D721Med (cell line): ENCODE measurements around the gene NUDC.

Experiments used
- DNase-seq: peaks from one replicate; pipeline ENCODE4 v3.0.0; 2011; ENCODE audit warnings: low spot score; ENCODE audit not compliant: insufficient read length
- FAIRE-seq: peaks from 2 replicates; lab custom pipeline; 2011; peaks lifted over from hg19 to GRCh38; lab: Jason Lieb, UNC
- TF ChIP-seq, protein P1 (sequence below): IDR thresholded peaks from 2 replicates; pipeline ENCODE4 v1.5.1; 2012; ENCODE audit warnings: mild to moderate bottlenecking, control low read depth; ENCODE audit not compliant: insufficient read depth; ENCODE audit errors: missing control alignments

The NUDC gene

DNA sequence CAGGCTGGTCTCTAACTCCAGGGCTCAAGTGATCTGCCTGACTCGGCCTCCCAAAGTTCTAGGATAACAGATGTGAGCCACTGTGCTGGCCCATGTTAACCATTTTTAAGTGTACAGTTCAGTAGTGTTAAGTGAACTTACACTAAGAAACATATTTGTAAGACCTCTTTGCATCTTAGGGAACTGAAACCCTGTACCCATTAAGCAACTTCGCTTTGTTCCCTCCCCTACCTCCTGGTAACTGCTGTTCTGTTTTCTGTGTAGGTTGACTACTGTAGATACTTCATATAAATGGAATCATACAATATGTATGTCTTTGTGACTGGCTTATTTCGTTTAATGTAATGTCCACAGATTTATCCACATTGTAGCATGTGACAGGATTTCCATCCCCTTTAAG lies 11.0 kb downstream of the NUDC start:
- TF ChIP-seq, protein P1, sequence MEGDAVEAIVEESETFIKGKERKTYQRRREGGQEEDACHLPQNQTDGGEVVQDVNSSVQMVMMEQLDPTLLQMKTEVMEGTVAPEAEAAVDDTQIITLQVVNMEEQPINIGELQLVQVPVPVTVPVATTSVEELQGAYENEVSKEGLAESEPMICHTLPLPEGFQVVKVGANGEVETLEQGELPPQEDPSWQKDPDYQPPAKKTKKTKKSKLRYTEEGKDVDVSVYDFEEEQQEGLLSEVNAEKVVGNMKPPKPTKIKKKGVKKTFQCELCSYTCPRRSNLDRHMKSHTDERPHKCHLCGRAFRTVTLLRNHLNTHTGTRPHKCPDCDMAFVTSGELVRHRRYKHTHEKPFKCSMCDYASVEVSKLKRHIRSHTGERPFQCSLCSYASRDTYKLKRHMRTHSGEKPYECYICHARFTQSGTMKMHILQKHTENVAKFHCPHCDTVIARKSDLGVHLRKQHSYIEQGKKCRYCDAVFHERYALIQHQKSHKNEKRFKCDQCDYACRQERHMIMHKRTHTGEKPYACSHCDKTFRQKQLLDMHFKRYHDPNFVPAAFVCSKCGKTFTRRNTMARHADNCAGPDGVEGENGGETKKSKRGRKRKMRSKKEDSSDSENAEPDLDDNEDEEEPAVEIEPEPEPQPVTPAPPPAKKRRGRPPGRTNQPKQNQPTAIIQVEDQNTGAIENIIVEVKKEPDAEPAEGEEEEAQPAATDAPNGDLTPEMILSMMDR, result no peak
- DNase-seq (no peak), FAIRE-seq (no peak)

DNA sequence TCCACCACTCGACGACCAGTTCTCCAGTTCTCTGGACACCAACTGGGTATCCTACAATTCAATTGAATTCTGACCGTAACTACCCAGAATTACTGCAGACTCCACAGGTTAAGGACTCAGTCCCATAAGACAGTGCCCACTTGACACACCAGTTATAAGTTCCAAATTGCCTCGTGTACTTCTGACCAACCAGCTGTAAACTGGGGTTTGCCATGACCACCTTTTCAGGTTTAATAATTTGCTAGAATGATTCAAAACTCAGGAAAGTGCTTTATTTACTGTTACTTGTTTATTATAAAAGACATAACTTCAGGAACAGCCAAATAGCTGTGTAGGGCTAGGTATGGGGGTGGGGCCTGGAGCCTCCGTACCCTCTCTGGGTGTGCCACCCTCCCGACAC lies 15.3 kb downstream of the NUDC start:
- FAIRE-seq (no peak), DNase-seq (no peak)
- TF ChIP-seq, protein P1, result no peak

DNA sequence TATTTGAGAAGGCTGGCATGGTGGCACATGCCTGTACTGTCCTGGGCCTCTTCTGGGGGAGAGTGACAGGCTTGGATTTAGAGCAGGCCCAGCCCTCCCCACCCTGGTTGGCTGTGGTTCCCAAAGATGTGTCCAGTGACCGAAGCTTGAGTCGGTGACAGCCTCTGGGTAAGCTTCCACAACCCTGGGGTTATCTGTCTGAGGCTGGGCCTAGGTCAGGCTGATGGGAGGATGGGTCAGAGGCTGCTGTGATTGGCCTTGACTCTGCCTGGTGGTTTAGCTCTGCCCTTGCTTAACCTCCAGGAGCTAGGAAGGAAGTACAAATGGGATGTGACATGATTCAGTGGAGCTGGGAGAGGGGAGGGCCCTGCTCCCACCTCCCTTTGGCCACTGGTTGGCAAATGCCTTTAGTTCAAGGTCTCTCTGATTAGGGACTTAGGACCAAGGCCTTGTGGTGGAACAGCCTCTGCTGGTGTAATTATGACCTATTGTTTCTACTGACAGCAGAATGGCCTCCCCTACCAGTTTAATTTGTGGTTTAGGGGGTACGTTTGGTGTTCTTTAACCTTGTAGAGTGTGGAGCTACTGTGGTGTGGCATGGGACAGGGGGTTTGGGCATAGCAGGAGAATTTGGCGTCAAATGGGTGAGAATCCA lies 16.6 kb downstream of the NUDC start:
- TF ChIP-seq, protein P1, result no peak
- DNase-seq, result no peak
- no peak for FAIRE-seq

DNA sequence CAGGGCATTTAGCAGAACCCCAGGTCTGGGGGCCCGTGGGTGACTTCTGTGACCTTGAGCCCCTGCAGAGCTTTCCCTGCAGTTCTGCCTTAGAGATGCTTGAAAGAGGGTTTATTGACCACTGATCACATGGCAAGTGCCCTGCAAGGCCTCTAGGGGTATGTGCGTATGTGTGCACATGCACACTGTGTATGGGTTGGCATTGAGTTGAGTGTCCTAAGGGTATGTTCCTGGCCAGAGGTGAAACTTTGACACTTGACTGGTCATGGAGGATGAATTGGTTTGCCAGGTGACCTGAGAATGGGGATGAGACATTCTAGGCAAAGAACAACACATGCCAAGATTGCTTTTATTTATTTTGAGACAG lies 17.1 kb downstream of the NUDC start:
- DNase-seq (no peak), FAIRE-seq (no peak)
- TF ChIP-seq, protein P1, result no peak

DNA sequence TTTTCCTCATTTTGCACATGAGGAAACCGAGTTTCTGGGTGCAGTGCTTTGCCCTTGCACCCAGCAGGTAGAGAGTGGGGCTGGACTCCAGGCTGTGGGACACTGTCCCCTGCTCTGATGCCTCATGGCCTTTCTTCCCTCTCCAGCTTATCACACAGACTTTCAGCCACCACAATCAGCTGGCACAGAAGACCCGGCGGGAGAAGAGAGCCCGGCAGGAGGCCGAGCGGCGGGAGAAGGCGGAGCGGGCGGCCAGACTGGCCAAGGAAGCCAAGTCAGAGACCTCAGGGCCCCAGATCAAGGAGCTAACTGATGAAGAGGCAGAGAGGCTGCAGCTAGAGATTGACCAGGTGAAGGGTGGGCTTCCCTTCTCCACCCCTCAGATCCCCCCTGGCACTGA lies 19.8 kb downstream of the NUDC start:
- TF ChIP-seq, protein P1, result no peak
- FAIRE-seq, result no peak

DNA sequence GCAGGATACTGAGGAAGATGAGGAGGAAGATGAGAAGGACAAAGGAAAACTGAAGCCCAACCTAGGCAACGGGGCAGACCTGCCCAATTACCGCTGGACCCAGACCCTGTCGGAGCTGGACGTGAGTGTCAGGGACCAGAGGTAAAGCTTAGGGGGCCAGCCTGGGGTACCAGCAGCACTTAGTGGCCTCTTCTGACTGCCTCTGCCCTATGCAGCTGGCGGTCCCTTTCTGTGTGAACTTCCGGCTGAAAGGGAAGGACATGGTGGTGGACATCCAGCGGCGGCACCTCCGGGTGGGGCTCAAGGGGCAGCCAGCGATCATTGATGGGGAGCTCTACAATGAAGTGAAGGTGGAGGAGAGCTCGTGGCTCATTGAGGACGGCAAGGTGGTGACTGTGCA lies 21.1 kb downstream of the NUDC start:
- TF ChIP-seq, protein P1, result no peak
- DNase-seq, result no peak

More for the DNA sequence above, 19.8 kb downstream of the NUDC start:
- no peak for DNase-seq

DNA sequence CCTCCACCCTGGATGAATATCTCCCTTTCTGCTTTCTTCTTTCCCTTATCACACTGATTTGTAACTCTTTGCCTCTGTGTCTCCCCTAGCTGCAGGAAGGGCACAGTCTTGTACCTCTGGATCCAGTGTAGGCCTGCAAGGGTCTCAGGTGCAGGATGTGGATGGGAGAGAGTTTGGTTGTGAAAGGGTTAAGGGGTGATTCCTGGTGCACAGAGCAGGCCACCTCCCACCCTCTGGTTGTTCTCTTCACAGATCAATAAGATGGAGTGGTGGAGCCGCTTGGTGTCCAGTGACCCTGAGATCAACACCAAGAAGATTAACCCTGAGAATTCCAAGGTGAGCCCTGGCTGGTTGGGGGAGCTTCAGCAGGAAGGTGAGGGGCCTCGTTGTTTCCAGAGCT lies 23.6 kb downstream of the NUDC start:
- TF ChIP-seq, protein P1, result no peak
- DNase-seq, result no peak
- FAIRE-seq, result no peak

More for the DNA sequence above, 21.1 kb downstream of the NUDC start:
- no peak for FAIRE-seq
